Naive B cell (primary cell): ENCODE measurements around the gene LRRC8A. TPM values are rescaled to one million over a fixed set of nuclear protein-coding genes. Genes with fewer than 3 reads are reported as not detected.
"Not testable (repeated sequence)": the region's sequence is repeated elsewhere in the genome, so short reads cannot be mapped to it uniquely, and the experiment has no call there.

Source experiments
- ATAC-seq, 2 donors: fragments of 150-1000 bp; cut with Tn5 transposase; 2 replicates each; pipeline ENCODE4 v1.10.0; 2021; ENCODE audit warnings: low read depth in 2 of 2, mild to moderate bottlenecking in 2 of 2, moderate library complexity in 2 of 2
- DNase-seq: peaks from one replicate; pipeline ENCODE4 v3.0.0; 2022
- H3K27ac Mint-ChIP-seq, 6 donors: one replicate each; pipeline ENCODE4 v1.8.0; 2020 to 2022; ENCODE audit warnings: mild to moderate bottlenecking in 6 of 6, mixed read lengths in 6 of 6, moderate library complexity in 5 of 6, inconsistent platforms in 2 of 6
- H3K27me3 Mint-ChIP-seq, 3 donors: one replicate each; pipeline ENCODE4 v1.8.0; 2021 to 2022; ENCODE audit warnings: mixed read lengths in 3 of 3, mild to moderate bottlenecking in 1 of 3
- H3K36me3 Mint-ChIP-seq, 2 donors: one replicate each; pipeline ENCODE4 v1.8.0; 2020 to 2022; ENCODE audit warnings: mixed read lengths in 2 of 2, inconsistent platforms in 1 of 2, mild to moderate bottlenecking in 1 of 2
- H3K4me1 Mint-ChIP-seq, 3 donors: one replicate each; pipeline ENCODE4 v1.8.0; 2020 to 2022; ENCODE audit warnings: mixed read lengths in 3 of 3, inconsistent platforms in 1 of 3, mild to moderate bottlenecking in 1 of 3, moderate library complexity in 1 of 3
- H3K4me3 Mint-ChIP-seq, 8 donors: one replicate each; pipeline ENCODE4 v1.8.0; 2020 to 2022; ENCODE audit warnings: mild to moderate bottlenecking in 8 of 8, mixed read lengths in 8 of 8, moderate library complexity in 8 of 8, inconsistent platforms in 2 of 8
- H3K9me3 Mint-ChIP-seq, 7 donors: one replicate each; pipeline ENCODE4 v1.8.0; 2020 to 2022; ENCODE audit warnings: mixed read lengths in 7 of 7, mild to moderate bottlenecking in 5 of 7, inconsistent platforms in 2 of 7, moderate library complexity in 1 of 7
- polyA plus RNA-seq, 6 donors: library from polyadenylated mRNA; unstranded; fragments of 300-500 nt; fragmentation: Illumina TruSeq; gene quantifications; one replicate each; pipeline ENCODE4 v1.2.3, GENCODE V29; 2021; ENCODE audit warnings: low read depth in 6 of 6

LRRC8A gene
- polyA plus RNA-seq, 6 donors from 2014 or later, result 8.7 to 25.5 (median 14.6) TPM

- Mint-ChIP-seq H3K9me3 (no peaks in the 10 kb centered on the region), H3K36me3 (no peaks in the 10 kb centered on the region), H3K4me1 (peaks cover 0 to 5% (median 4%) of the 10 kb centered on the region in 3 donors), H3K27ac (peak overlapping the region in 3 of 6 donors; percentile 2 to 84 (median 20)), H3K27me3 (peaks cover 0 to 7% (median 6%) of the 10 kb centered on the region in 3 donors), H3K4me3 (no peak overlapping the region)
- ATAC-seq (peak; percentile 52 to 71), DNase-seq (peak; percentile 42)
These were observed 45.9 kb downstream of the LRRC8A start for GRCh38 chr9:128927731-128928411.

- no peak overlapping the region for H3K27ac Mint-ChIP-seq
- H3K9me3 Mint-ChIP-seq, result no peaks in the 10 kb centered on the region
- peaks cover 0 to 5% (median 4%) of the 10 kb centered on the region in 3 donors for H3K4me1 Mint-ChIP-seq
- no peaks in the 10 kb centered on the region for H3K36me3 Mint-ChIP-seq
- no peak for DNase-seq
- no peak for ATAC-seq
- peak overlapping the region in 1 of 8 donors; percentile 32 for H3K4me3 Mint-ChIP-seq
- peaks cover 0 to 7% (median 6%) of the 10 kb centered on the region in 3 donors for H3K27me3 Mint-ChIP-seq
These were observed 46.7 kb downstream of the LRRC8A start for GRCh38 chr9:128928624-128929023.

GRCh38 chr9:128929560-128929959 lies 47.6 kb downstream of the LRRC8A start:
- Mint-ChIP-seq H3K4me3 (no peak overlapping the region), H3K27me3 (peaks cover 0 to 7% (median 6%) of the 10 kb centered on the region in 3 donors), H3K36me3 (no peaks in the 10 kb centered on the region), H3K4me1 (peaks cover 0 to 5% (median 4%) of the 10 kb centered on the region in 3 donors), H3K9me3 (no peaks in the 10 kb centered on the region), H3K27ac (no peak overlapping the region)
- no peak for DNase-seq
- ATAC-seq, result no peak

DNA sequence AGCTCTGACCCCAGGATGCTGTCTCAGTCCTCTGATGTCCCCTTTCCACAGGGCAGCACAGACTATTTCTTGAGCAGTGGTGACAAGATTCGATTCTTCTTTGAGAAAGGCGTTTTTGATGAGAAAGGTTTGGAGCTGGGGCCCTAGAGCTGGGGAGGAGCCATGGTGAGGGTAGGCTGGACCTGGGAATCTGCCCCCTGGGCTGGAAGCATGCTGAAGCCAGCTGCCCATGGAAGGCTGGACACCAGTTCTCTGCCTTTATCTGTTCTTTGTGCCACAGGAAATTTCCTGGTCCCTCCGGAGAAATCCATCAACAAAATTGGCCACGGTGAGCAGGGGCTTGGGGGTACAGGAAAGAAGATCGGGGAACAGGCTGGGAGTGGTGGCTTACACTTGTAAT lies 51.8 kb downstream of the LRRC8A start:
- DNase-seq, result no peak
- Mint-ChIP-seq H3K36me3 (no peaks in the 10 kb centered on the region), H3K9me3 (no peaks in the 10 kb centered on the region), H3K27ac (no peak overlapping the region), H3K4me3 (no peak overlapping the region), H3K4me1 (no peaks in the 10 kb centered on the region), H3K27me3 (no peaks in the 10 kb centered on the region)
- no peak for ATAC-seq

- no peaks in the 10 kb centered on the region for H3K4me1 Mint-ChIP-seq
- H3K27me3 Mint-ChIP-seq, result no peaks in the 10 kb centered on the region
- no peak for DNase-seq
- H3K9me3 Mint-ChIP-seq, result no peaks in the 10 kb centered on the region
- H3K36me3 Mint-ChIP-seq, result no peaks in the 10 kb centered on the region
- no peak for ATAC-seq
- H3K4me3 Mint-ChIP-seq, result no peak overlapping the region
- H3K27ac Mint-ChIP-seq, result peak overlapping the region in 1 of 6 donors; percentile 82
These were observed 54.4 kb downstream of the LRRC8A start for GRCh38 chr9:128936171-128936865.

DNA sequence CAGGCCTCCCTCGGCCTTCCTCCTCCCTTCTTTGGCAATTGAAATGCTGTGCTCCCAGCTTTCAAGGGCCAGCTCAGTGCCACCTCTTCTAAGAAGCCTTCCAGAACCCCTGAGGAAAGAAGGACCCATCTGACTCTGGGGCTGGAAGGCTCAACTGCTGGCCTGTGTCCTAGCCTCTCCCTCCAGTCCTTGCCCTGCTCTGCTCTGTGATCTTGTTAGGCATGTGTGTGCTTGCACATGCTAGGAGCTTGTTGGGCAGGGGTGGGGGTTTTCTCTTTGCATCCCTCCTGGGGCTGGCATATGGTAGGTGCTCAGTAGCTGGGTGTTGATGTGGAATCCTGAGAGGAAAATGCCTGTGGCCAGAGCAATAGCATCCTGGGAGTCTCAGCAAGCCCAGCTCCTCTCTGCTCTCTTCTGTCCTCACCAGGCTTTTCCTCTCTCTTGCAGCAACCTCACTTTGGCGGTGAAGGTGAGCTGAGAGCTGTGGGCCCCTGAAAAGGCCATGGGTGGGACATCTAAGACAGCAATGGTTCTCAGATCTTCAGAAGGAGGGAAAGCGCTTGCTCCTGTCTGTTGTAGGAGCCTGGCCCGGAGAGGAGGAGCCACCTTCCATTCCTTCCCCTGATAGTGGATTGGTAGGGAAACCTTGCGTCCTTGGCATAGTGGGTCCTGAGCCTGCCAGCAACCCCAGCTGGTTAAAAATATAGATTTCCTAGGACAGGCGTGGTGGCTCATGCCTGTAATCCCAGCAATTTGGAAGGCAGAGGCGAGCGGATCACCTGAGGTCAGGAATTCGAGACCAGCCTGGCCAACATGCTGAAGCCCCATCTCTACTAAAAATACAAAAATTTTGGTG lies 55.6 kb downstream of the LRRC8A start:
- Mint-ChIP-seq H3K27me3 (no peaks in the 10 kb centered on the region), H3K4me3 (no peak overlapping the region), H3K27ac (peak overlapping the region in 1 of 6 donors; percentile 79), H3K4me1 (no peaks in the 10 kb centered on the region), H3K9me3 (no peaks in the 10 kb centered on the region), H3K36me3 (no peaks in the 10 kb centered on the region)
- no peak for ATAC-seq
- no peak for DNase-seq

DNA sequence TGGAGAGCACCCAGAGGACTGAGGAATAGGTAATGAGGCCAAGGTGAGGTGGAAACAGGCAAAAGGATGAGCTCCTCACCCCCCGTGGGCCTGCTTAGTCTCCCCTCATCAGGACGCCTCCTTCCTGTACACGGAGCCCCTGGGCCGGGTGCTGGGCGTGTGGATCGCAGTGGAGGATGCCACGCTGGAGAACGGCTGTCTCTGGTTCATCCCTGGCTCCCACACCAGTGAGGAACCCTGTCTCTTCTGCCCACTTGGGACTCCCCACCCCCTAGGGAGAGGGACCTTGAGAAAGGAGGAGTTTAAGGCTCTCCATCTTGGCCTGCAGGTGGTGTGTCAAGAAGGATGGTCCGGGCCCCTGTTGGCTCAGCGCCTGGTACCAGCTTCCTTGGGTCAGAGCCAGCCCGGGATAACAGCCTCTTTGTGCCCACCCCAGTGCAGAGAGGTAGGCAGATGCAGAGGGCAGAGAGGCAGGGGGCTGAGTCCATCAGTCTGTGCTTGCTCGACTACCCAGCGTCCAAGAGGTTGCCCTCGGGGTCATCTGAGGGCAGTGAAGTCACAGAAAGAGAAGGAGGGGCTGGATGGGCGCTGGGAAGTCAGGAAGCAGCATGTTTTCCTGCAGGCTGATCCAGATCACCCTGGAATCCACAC lies 58.5 kb downstream of the LRRC8A start:
- no peaks in the 10 kb centered on the region for H3K36me3 Mint-ChIP-seq
- H3K27ac Mint-ChIP-seq, result no peak overlapping the region
- H3K9me3 Mint-ChIP-seq, result no peaks in the 10 kb centered on the region
- peaks cover 0 to 4% (median 0%) of the 10 kb centered on the region in 3 donors for H3K4me1 Mint-ChIP-seq
- ATAC-seq (no peak), DNase-seq (no peak)
- no peak overlapping the region for H3K4me3 Mint-ChIP-seq
- H3K27me3 Mint-ChIP-seq, result no peaks in the 10 kb centered on the region

- peaks cover 7 to 11% (median 7%) of the 10 kb centered on the region in 3 donors for H3K4me1 Mint-ChIP-seq
- H3K27me3 Mint-ChIP-seq, result no peaks in the 10 kb centered on the region
- no peak overlapping the region for H3K27ac Mint-ChIP-seq
- no peak for ATAC-seq
- no peak for DNase-seq
- no peaks in the 10 kb centered on the region for H3K9me3 Mint-ChIP-seq
- H3K36me3 Mint-ChIP-seq, result no peaks in the 10 kb centered on the region
- H3K4me3 Mint-ChIP-seq, result no peak overlapping the region
These were observed 59.2 kb downstream of the LRRC8A start for GRCh38 chr9:128940946-128941755.

GRCh38 chr9:128943832-128944620 lies 62.1 kb downstream of the LRRC8A start:
- peak overlapping the region in 2 of 8 donors; percentile 18 to 41 for H3K4me3 Mint-ChIP-seq

GRCh38 chr9:128944966-128945365 lies 63.0 kb downstream of the LRRC8A start:
- DNase-seq, H3K36me3 Mint-ChIP-seq, H3K27ac Mint-ChIP-seq, ATAC-seq, H3K27me3 Mint-ChIP-seq, H3K9me3 Mint-ChIP-seq: not testable (repeated sequence)
- H3K4me1 Mint-ChIP-seq, result peaks cover 25 to 33% (median 28%) of the 10 kb centered on the region in 3 donors
- H3K4me3 Mint-ChIP-seq, result peak overlapping the region in 3 of 8 donors; percentile 9 to 90 (median 59)

More at GRCh38 chr9:128943832-128944620, 62.1 kb downstream of the LRRC8A start:
- ATAC-seq (no peak), DNase-seq (no peak)
- no peaks in the 10 kb centered on the region for H3K27me3 Mint-ChIP-seq
- H3K4me1 Mint-ChIP-seq, result peaks cover 25 to 33% (median 28%) of the 10 kb centered on the region in 3 donors
- H3K36me3 Mint-ChIP-seq, result no peaks in the 10 kb centered on the region
- no peaks in the 10 kb centered on the region for H3K9me3 Mint-ChIP-seq
- H3K27ac Mint-ChIP-seq, result peak overlapping the region in 2 of 6 donors; percentile 47 to 76

- ATAC-seq (no peak), DNase-seq (no peak)
- H3K4me3 Mint-ChIP-seq, result peak overlapping the region; percentile 63 to 99 (median 97)
- H3K9me3 Mint-ChIP-seq, result no peaks in the 10 kb centered on the region
- H3K4me1 Mint-ChIP-seq, result peaks cover 25 to 33% (median 28%) of the 10 kb centered on the region in 3 donors
- peak overlapping the region in 5 of 6 donors; percentile 63 to 98 (median 87) for H3K27ac Mint-ChIP-seq
- no peaks in the 10 kb centered on the region for H3K36me3 Mint-ChIP-seq
- no peaks in the 10 kb centered on the region for H3K27me3 Mint-ChIP-seq
These were observed 64.0 kb downstream of the LRRC8A start for GRCh38 chr9:128945798-128946501.
